Ishikawa (cell line): ENCODE results near the gene RPS6KA2.

Experiments used
- CEBPB ChIP-seq: IDR thresholded peaks from 2 replicates; pipeline ENCODE4 v1.6.1; 2012
- EP300 ChIP-seq: IDR thresholded peaks from 2 replicates; pipeline ENCODE4 v1.6.1; 2012; ENCODE audit warnings: borderline replicate concordance
- MAX ChIP-seq: IDR thresholded peaks from 2 replicates; pipeline ENCODE4 v1.6.1; 2012
- TCF12 ChIP-seq: IDR thresholded peaks from 2 replicates; pipeline ENCODE4 v1.6.1; 2012; ENCODE audit warnings: low read depth

- TF ChIP-seq CEBPB = no peak
- no peak for TF ChIP-seq TCF12
- no peak for TF ChIP-seq MAX
- no peak for TF ChIP-seq EP300
These were observed 233.6 kb downstream of the RPS6KA2 start for GRCh38 chr6:166393535-166393823.
